ENCODE measurements around the gene EXOSC7.
"Not testable (repeated sequence)": the region's sequence is repeated elsewhere in the genome, so short reads cannot be mapped to it uniquely, and the experiment has no call there.

EXOSC7 gene

DNA sequence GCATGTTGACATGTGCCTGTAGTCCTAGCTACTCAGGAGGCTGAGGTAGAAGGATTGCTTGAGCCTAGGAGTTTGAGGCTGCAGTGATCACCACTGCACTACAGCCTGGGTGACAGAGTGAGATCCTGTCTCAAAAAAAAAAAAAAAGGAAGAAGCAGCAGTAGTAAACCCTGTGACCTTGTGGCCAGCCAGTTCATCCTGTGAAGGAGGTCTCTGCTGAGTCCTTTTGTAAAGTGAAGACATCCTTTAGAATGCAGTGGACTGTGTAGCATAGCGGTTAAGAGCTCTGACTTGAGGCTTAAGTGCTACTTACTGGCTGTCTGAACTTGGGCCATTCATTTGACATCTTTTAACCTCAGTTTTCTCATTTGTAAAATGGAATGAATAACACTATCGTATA is 8.3 kb downstream of the EXOSC7 start:
- DNase-seq (ENCODE audit: low read depth): no peak
- TF ChIP-seq, protein P1, sequence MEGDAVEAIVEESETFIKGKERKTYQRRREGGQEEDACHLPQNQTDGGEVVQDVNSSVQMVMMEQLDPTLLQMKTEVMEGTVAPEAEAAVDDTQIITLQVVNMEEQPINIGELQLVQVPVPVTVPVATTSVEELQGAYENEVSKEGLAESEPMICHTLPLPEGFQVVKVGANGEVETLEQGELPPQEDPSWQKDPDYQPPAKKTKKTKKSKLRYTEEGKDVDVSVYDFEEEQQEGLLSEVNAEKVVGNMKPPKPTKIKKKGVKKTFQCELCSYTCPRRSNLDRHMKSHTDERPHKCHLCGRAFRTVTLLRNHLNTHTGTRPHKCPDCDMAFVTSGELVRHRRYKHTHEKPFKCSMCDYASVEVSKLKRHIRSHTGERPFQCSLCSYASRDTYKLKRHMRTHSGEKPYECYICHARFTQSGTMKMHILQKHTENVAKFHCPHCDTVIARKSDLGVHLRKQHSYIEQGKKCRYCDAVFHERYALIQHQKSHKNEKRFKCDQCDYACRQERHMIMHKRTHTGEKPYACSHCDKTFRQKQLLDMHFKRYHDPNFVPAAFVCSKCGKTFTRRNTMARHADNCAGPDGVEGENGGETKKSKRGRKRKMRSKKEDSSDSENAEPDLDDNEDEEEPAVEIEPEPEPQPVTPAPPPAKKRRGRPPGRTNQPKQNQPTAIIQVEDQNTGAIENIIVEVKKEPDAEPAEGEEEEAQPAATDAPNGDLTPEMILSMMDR (conservative IDR thresholded peaks at IDR 0.05; ENCODE audit: low read length): no peak
- H3K4me3 ChIP-seq (ENCODE audit: low read length): no peak overlapping the region

DNA sequence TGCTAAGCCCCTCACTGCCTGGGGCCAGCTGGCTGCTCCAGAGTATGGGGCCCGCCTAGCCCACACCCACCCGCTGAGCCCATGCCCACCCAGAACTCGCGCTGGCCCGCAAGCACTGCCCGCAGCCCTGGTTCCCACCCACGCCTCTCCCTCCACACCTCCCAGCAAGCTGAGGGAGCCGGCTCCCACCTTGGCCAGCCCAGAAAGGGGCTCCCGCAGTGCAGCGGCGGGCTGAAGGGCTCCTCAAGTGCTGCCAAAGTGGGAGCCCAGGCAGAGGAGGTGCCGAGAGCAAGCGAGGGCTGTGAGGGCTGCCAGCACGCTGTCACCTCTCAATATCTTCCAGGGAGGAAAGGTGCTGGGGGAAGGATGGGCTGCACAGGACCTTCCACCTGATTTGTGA is 10.3 kb downstream of the EXOSC7 start:
- not testable (repeated sequence) for DNase-seq (ENCODE audit: low read depth); H3K4me3 ChIP-seq (ENCODE audit: low read length)

DNA sequence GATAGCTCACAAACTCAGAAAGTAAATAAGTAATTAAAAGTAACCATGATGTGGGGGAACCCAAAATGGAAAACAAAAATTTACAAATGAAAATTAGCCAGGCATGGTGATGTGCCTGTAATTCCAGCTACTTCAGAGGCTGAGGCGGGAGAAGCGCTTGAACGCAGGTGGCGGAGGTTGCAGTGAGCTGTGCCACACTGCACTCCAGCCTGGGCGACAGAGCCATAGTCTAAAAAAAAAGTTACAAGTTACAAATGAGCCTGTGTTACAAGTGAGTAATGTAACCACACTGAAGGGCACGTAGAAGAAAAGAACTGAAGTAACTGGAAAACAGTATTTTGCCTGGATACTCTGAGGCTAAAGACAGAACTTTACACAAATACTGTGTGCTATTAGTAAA is 11.3 kb downstream of the EXOSC7 start:
- no peak for DNase-seq (ENCODE audit: low read depth)
- TF ChIP-seq, protein P1 (conservative IDR thresholded peaks at IDR 0.05; ENCODE audit: low read length): no peak
- no peak overlapping the region for H3K4me3 ChIP-seq (ENCODE audit: low read length)

DNA sequence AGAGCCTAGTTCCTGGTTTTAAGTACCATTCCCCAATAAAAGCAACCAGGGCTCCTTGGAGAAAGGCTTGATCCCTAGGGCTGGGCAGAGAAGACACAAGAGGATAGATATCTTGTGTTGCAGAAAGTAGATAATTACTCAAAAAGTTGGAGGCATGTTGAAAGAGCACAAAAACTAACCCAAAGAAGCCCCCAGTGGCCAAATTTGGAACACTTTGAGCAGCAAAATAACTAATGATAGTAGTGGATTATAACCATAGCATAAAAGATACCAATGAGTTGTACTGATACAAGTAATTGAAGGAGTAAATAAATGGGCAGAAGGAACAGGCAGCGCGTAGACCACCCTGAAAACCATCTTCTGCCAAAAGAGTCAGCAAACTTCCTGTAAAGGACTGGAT is 12.0 kb downstream of the EXOSC7 start:
- TF ChIP-seq, protein P1 (conservative IDR thresholded peaks at IDR 0.05; ENCODE audit: low read length): peak; percentile 48
- H3K4me3 ChIP-seq (ENCODE audit: low read length): no peak overlapping the region
- DNase-seq (ENCODE audit: low read depth): no peak

DNA sequence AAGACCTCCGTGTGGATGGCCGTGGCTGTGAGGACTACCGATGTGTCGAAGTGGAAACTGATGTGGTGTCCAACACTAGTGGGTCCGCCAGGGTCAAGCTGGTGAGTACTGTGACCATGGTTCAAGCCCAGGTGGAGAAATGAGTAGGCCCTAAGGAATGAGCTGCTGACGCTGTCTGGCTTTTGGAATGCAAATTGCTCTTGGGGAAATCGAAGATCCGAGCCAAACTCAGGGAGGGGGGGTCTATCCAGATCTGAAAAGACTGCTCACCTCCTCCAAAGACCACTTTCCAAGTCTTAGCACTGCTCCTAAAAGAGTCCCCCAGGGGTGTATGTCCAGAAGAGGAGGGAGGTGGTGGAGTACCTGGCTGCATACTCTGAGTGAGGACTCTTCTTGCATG is 13.1 kb downstream of the EXOSC7 start:
- H3K4me3 ChIP-seq (ENCODE audit: low read length): no peak overlapping the region
- DNase-seq (ENCODE audit: low read depth): no peak
- TF ChIP-seq, protein P1 (conservative IDR thresholded peaks at IDR 0.05; ENCODE audit: low read length): no peak

DNA sequence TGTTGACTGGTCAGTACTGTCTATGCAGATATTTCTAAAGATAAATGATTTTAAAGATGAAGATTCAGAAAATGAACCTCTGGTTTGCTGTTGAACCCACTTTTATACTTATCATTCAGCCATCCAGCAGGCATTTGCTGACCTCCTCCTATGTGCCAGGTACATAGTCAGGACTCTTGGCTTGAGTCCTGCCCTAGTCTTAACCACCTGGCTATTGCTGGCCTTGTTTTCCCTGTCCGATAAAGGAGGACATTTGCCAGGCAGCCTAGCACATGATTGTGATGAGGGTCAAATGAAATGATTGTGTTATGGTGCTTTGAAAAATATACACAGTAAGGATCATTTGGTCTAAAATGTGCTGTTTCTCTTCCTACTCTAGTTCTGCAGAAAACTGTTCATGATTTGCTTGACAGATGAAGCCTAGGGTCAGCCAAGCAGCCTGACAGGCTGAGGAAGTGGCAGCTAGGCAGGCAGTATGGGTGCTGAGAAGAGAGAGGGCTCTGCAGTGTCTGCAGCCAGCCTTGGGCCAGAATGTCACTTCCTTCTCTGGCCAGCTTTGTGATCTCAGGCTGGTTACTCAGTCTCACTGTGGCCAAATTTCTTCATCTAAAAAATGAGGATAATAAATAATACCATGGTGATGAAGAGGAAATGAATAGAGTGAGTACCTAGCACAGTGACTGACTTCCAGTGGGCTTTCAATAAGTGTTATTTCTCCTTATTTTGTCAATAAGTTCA is 13.8 kb downstream of the EXOSC7 start:
- TF ChIP-seq, protein P1 (conservative IDR thresholded peaks at IDR 0.05; ENCODE audit: low read length): no peak
- DNase-seq (ENCODE audit: low read depth): peak; percentile 35
- no peak overlapping the region for H3K4me3 ChIP-seq (ENCODE audit: low read length)

DNA sequence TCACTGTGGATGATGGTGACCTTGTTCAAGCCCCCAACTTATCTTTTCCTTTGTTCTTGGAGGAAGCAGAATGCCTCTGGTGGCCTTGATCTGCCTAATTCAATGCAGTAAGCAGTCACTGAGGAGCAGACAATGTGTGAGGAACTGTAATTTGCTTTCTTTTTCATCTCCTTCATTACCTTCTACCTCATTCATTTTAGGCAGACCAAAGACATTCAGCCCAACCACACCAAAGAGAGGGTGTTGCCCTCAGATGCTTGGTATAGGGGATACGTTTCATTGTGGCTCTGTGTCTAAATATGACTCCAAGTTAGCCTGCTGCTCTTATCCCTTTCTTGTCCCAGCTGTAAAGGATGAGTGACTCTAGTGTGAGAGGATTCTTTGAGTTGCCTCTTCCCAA is 15.3 kb downstream of the EXOSC7 start:
- no peak overlapping the region for H3K4me3 ChIP-seq (ENCODE audit: low read length)
- no peak for DNase-seq (ENCODE audit: low read depth)
- TF ChIP-seq, protein P1 (conservative IDR thresholded peaks at IDR 0.05; ENCODE audit: low read length): no peak

Measured in AG10803 (cell line).